CD4-positive, CD25-positive, alpha-beta regulatory T cell (primary cell): ENCODE data around the gene PRKCQ. TPM values are rescaled to one million over a fixed set of nuclear protein-coding genes. Genes with fewer than 3 reads are reported as not detected.

Experiments used
- ATAC-seq, 2 donors: fragments of 150-1000 bp; cut with Tn5 transposase; one replicate each; pipeline ENCODE4 v1.10.0; 2021; ENCODE audit warnings: low read depth in 2 of 2, moderate number of reproducible peaks in 2 of 2, moderate library complexity in 1 of 2
- DNase-seq, 3 donors: peaks; one replicate each; pipeline versions ENCODE4 v3.0.0 to v3.0.0-alpha.2; 2012 to 2022; ENCODE audit warnings: mixed read lengths in 1 of 3
- H3K27ac ChIP-seq: one replicate; pipeline ENCODE4 v1.7.0; 2013; ENCODE audit warnings: mild to moderate bottlenecking, low read length; ENCODE audit not compliant: insufficient read depth, poor library complexity, severe bottlenecking
- H3K27me3 ChIP-seq: one replicate; pipeline ENCODE4 v1.7.0; 2013; ENCODE audit warnings: low read length; ENCODE audit not compliant: control insufficient read depth, insufficient read depth
- H3K36me3 ChIP-seq: one replicate; pipeline ENCODE4 v1.7.0; 2013; ENCODE audit warnings: mild to moderate bottlenecking, low read length, moderate library complexity; ENCODE audit not compliant: control insufficient read depth, insufficient read depth
- H3K4me1 ChIP-seq: 2 replicates; pipeline ENCODE4 v1.7.0; 2013; ENCODE audit warnings: mild to moderate bottlenecking, low read length; ENCODE audit not compliant: insufficient read depth, control insufficient read depth, poor library complexity, severe bottlenecking
- H3K4me3 ChIP-seq: one replicate; pipeline ENCODE4 v1.7.0; 2013; ENCODE audit warnings: low read depth, mild to moderate bottlenecking, low read length, moderate library complexity
- H3K9me3 ChIP-seq, 2 experiments: 1 replicate in 1 of 2; 2 replicates in 1 of 2; pipeline ENCODE4 v1.7.0; 2013; ENCODE audit warnings: low read length in 2 of 2, mild to moderate bottlenecking in 1 of 2, moderate library complexity in 1 of 2; ENCODE audit not compliant: control insufficient read depth in 2 of 2
- H3K27ac Mint-ChIP-seq, 3 donors: one replicate each; pipeline ENCODE4 v1.8.0; 2020 to 2022; ENCODE audit warnings: mild to moderate bottlenecking in 3 of 3, mixed read lengths in 3 of 3, moderate library complexity in 2 of 3
- H3K27me3 Mint-ChIP-seq: one replicate; pipeline ENCODE4 v1.8.0; 2022; ENCODE audit warnings: mild to moderate bottlenecking, mixed read lengths
- H3K36me3 Mint-ChIP-seq: one replicate; pipeline ENCODE4 v1.8.0; 2020; ENCODE audit warnings: mixed read lengths
- H3K4me1 Mint-ChIP-seq, 4 donors: one replicate each; pipeline ENCODE4 v1.8.0; 2020 to 2022; ENCODE audit warnings: mixed read lengths in 4 of 4, mild to moderate bottlenecking in 1 of 4
- H3K4me3 Mint-ChIP-seq, 4 donors: one replicate each; pipeline ENCODE4 v1.8.0; 2020 to 2022; ENCODE audit warnings: mild to moderate bottlenecking in 4 of 4, mixed read lengths in 4 of 4, moderate library complexity in 3 of 4
- H3K9me3 Mint-ChIP-seq, 7 donors: one replicate each; pipeline ENCODE4 v1.8.0; 2020 to 2022; ENCODE audit warnings: mixed read lengths in 7 of 7, mild to moderate bottlenecking in 3 of 7, moderate library complexity in 2 of 7
- polyA plus RNA-seq, 4 donors: library from polyadenylated mRNA; unstranded; fragments of 300-500 nt; fragmentation: Illumina TruSeq; gene quantifications; one replicate each; pipeline ENCODE4 v1.2.3, GENCODE V29; 2021
- total RNA-seq: library from RNA; stranded (reverse); gene quantifications from one replicate; pipeline ENCODE4 v1.2.3, GENCODE V29; 2022

Gene PRKCQ
- total and polyA plus RNA-seq, 5 donors from 2014 or later, result 62.4 to 87.3 (median 69.2) TPM

DNA sequence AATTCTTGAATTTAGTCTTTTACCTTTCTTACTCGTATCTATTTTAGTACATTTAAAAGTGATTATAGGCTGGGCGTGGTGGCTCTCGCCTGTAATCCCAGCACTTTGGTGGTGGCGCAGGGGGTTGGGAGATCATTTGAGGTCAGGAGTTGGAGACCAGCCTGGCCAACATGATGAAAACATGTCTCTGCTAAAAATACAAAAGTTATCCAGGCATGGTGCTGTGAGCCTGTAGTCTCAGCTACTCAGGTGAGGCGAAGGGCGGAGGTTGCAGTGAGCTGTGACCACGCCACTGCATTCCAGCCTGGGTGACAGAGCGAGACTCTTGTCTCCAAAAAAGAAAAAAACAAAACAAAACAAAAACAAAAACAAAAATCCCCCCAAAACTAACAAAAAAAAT is 12.2 kb downstream of the PRKCQ start:
- no peak for ATAC-seq
- no peaks in the 10 kb centered on the region for H3K27me3 Mint-ChIP-seq
- H3K27ac Mint-ChIP-seq, result peak overlapping the region; percentile 55 to 96 (median 77)
- Histone ChIP-seq H3K27ac (peak overlapping the region; percentile 36), H3K27me3 (no peaks in the 10 kb centered on the region), H3K4me3 (no peak overlapping the region), H3K9me3 (no peaks in the 10 kb centered on the region), H3K4me1 (peaks cover 78% of the 10 kb centered on the region), H3K36me3 (peaks cover 32% of the 10 kb centered on the region)
- peak overlapping the region in 3 of 4 donors; percentile 4 to 46 (median 43) for H3K4me3 Mint-ChIP-seq
- no peak for DNase-seq
- peaks cover 0 to 1% (median 0%) of the 10 kb centered on the region in 7 donors for H3K9me3 Mint-ChIP-seq
- H3K4me1 Mint-ChIP-seq, result peaks cover 56 to 97% (median 80%) of the 10 kb centered on the region in 4 donors
- peaks cover 30% of the 10 kb centered on the region for H3K36me3 Mint-ChIP-seq

- Mint-ChIP-seq H3K27me3 (no peaks in the 10 kb centered on the region), H3K9me3 (peaks cover 0 to 1% (median 0%) of the 10 kb centered on the region in 7 donors), H3K4me3 (peak overlapping the region in 2 of 4 donors; percentile 34 to 43), H3K27ac (peak overlapping the region; percentile 54 to 77 (median 55)), H3K4me1 (peaks cover 55 to 97% (median 80%) of the 10 kb centered on the region in 4 donors), H3K36me3 (peaks cover 27% of the 10 kb centered on the region)
- Histone ChIP-seq H3K4me1 (peaks cover 78% of the 10 kb centered on the region), H3K27ac (no peak overlapping the region), H3K36me3 (peaks cover 32% of the 10 kb centered on the region), H3K9me3 (no peaks in the 10 kb centered on the region), H3K27me3 (no peaks in the 10 kb centered on the region), H3K4me3 (peak overlapping the region; percentile 17)
- DNase-seq (no peak), ATAC-seq (no peak)
Measured at GRCh38 chr10:6567203-6567703, 12.8 kb downstream of the PRKCQ start.

GRCh38 chr10:6565588-6565987 is 14.5 kb downstream of the PRKCQ start:
- peak overlapping the region in 2 of 3 donors; percentile 3 to 48 for H3K27ac Mint-ChIP-seq
- H3K4me1 ChIP-seq, result peaks cover 76% of the 10 kb centered on the region

DNA sequence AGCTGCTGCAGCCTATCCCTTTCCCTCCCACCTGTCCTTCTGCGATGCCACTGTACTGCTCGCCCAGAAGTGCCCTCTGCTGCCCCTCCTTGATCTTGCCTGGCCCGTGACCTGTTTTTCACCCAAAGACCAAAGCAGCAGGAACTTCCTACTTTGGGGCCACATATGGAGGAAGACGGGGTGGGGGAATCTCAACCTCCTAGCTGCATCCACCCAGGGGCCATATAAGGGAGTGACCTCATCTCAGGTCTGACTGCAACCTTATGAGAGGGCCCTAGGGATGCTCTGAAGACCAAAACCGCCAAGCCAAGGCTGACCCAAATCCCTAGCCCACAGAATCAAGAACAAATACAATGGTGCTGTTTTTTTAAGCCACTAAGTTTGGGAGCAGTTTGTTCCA is 15.7 kb downstream of the PRKCQ start:
- Mint-ChIP-seq H3K27ac (peak overlapping the region; percentile 48 to 98 (median 83)), H3K4me3 (peak overlapping the region in 3 of 4 donors; percentile 65 to 86 (median 82)), H3K4me1 (peaks cover 57 to 95% (median 84%) of the 10 kb centered on the region in 4 donors), H3K27me3 (no peaks in the 10 kb centered on the region), H3K9me3 (peaks cover 0 to 1% (median 0%) of the 10 kb centered on the region in 7 donors), H3K36me3 (peaks cover 21% of the 10 kb centered on the region)
- Histone ChIP-seq H3K4me3 (peak overlapping the region; percentile 70), H3K4me1 (peaks cover 75% of the 10 kb centered on the region), H3K36me3 (peaks cover 15% of the 10 kb centered on the region), H3K27ac (peak overlapping the region; percentile 56), H3K27me3 (no peaks in the 10 kb centered on the region), H3K9me3 (no peaks in the 10 kb centered on the region)
- DNase-seq (no peak), ATAC-seq (peak in 1 of 2 donors; percentile 7)

More at GRCh38 chr10:6565588-6565987, 14.5 kb downstream of the PRKCQ start:
- H3K4me3 ChIP-seq, result peak overlapping the region; percentile 2
- ATAC-seq, result no peak
- peaks cover 26% of the 10 kb centered on the region for H3K36me3 Mint-ChIP-seq
- H3K27ac ChIP-seq, result peak overlapping the region; percentile 43
- peaks cover 25% of the 10 kb centered on the region for H3K36me3 ChIP-seq
- peak overlapping the region in 1 of 4 donors; percentile 65 for H3K4me3 Mint-ChIP-seq
- no peaks in the 10 kb centered on the region for H3K27me3 Mint-ChIP-seq
- H3K4me1 Mint-ChIP-seq, result peaks cover 63 to 94% (median 78%) of the 10 kb centered on the region in 4 donors
- H3K9me3 ChIP-seq, result no peaks in the 10 kb centered on the region
- DNase-seq, result no peak
- H3K27me3 ChIP-seq, result no peaks in the 10 kb centered on the region
- H3K9me3 Mint-ChIP-seq, result peaks cover 0 to 1% (median 0%) of the 10 kb centered on the region in 7 donors

- H3K4me1 Mint-ChIP-seq, result peaks cover 50 to 95% (median 84%) of the 10 kb centered on the region in 4 donors
- DNase-seq, result no peak
- H3K9me3 Mint-ChIP-seq, result peaks cover 0 to 1% (median 0%) of the 10 kb centered on the region in 7 donors
Measured at GRCh38 chr10:6563731-6564130, 16.3 kb downstream of the PRKCQ start.

DNA sequence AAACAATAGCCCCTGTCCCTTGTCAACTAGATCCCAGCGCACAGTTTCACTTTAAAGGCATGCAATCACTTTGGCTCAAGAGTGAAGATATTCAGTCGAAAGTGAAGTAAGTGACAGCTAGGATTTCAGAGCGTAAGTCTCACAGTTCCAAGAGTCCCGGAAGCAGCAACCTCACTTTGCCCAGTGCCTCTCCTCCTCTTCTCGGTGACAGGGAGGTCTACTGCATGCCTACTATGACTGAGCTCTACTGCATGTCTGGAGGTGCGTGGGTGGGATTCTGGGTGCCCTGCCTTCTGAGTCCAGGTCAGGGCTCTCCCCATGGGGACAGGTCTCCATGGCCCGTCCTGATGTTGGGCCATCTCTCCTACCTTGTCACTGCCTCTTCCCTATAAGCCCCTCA is 17.0 kb downstream of the PRKCQ start:
- peaks cover 56 to 97% (median 88%) of the 10 kb centered on the region in 4 donors for H3K4me1 Mint-ChIP-seq
- Histone ChIP-seq H3K9me3 (no peaks in the 10 kb centered on the region), H3K4me3 (peak overlapping the region; percentile 70), H3K4me1 (peaks cover 78% of the 10 kb centered on the region), H3K27ac (peak overlapping the region; percentile 58), H3K27me3 (no peaks in the 10 kb centered on the region), H3K36me3 (peaks cover 8% of the 10 kb centered on the region)
- DNase-seq (peak in 1 of 3 donors; percentile 76), ATAC-seq (peak; percentile 35 to 57)
- no peaks in the 10 kb centered on the region for H3K27me3 Mint-ChIP-seq
- peak overlapping the region; percentile 48 to 98 (median 83) for H3K27ac Mint-ChIP-seq
- H3K4me3 Mint-ChIP-seq, result peak overlapping the region; percentile 59 to 86 (median 74)
- peaks cover 0 to 1% (median 0%) of the 10 kb centered on the region in 7 donors for H3K9me3 Mint-ChIP-seq
- H3K36me3 Mint-ChIP-seq, result peaks cover 20% of the 10 kb centered on the region

More at GRCh38 chr10:6563731-6564130, 16.3 kb downstream of the PRKCQ start:
- peak overlapping the region; percentile 70 for H3K4me3 ChIP-seq
- peaks cover 16% of the 10 kb centered on the region for H3K36me3 Mint-ChIP-seq
- peaks cover 75% of the 10 kb centered on the region for H3K4me1 ChIP-seq
- peak overlapping the region; percentile 56 for H3K27ac ChIP-seq
- peak overlapping the region; percentile 59 to 86 (median 74) for H3K4me3 Mint-ChIP-seq
- peak; percentile 20 to 26 for ATAC-seq
- no peaks in the 10 kb centered on the region for H3K27me3 ChIP-seq
- peak overlapping the region; percentile 48 to 98 (median 83) for H3K27ac Mint-ChIP-seq
- no peaks in the 10 kb centered on the region for H3K27me3 Mint-ChIP-seq
- no peaks in the 10 kb centered on the region for H3K9me3 ChIP-seq
- peaks cover 8% of the 10 kb centered on the region for H3K36me3 ChIP-seq

- H3K4me3 Mint-ChIP-seq, result peak overlapping the region; percentile 27 to 86 (median 74)
Measured at GRCh38 chr10:6562221-6562620, 17.9 kb downstream of the PRKCQ start.

More at GRCh38 chr10:6562221-6562620, 17.9 kb downstream of the PRKCQ start:
- peak overlapping the region; percentile 70 for H3K4me3 ChIP-seq
- H3K27ac ChIP-seq, result peak overlapping the region; percentile 58
- H3K4me1 ChIP-seq, result peaks cover 83% of the 10 kb centered on the region
- peak overlapping the region; percentile 43 to 98 (median 48) for H3K27ac Mint-ChIP-seq
- peaks cover 59 to 97% (median 90%) of the 10 kb centered on the region in 4 donors for H3K4me1 Mint-ChIP-seq
- H3K36me3 Mint-ChIP-seq, result peaks cover 28% of the 10 kb centered on the region
- H3K36me3 ChIP-seq, result peaks cover 8% of the 10 kb centered on the region
- H3K27me3 ChIP-seq, result no peaks in the 10 kb centered on the region
- H3K9me3 Mint-ChIP-seq, result peaks cover 0 to 3% (median 0%) of the 10 kb centered on the region in 7 donors
- H3K9me3 ChIP-seq, result no peaks in the 10 kb centered on the region
- no peak for DNase-seq
- no peaks in the 10 kb centered on the region for H3K27me3 Mint-ChIP-seq
- ATAC-seq, result no peak
